Thyroid gland (tissue), 4 donors: ENCODE measurements around the gene ABCC2. TPM values are rescaled to one million over a fixed set of nuclear protein-coding genes. Genes with fewer than 3 reads are reported as not detected.

ENCODE experiments used
- DNase-seq, 2 donors: peaks; one replicate each; pipeline ENCODE4 v3.0.0-alpha.2; 2019
- H3K27ac ChIP-seq, 3 donors: fragments of 200-600 bp; sonication (generic); 1 replicate in 2 of 3; 2 replicates in 1 of 3; pipeline ENCODE4 v1.5.1; 2016 to 2019; ENCODE audit warnings: mild to moderate bottlenecking in 1 of 3, moderate library complexity in 1 of 3
- H3K27me3 ChIP-seq: fragments of 200-600 bp; sonication (generic); one replicate; pipeline ENCODE4 v1.5.1; 2019
- H3K36me3 ChIP-seq, 2 donors: fragments of 200-600 bp; sonication (generic); one replicate each; pipeline ENCODE4 v1.5.1; 2016 to 2019
- H3K4me1 ChIP-seq, 2 donors: fragments of 200-600 bp; sonication (generic); one replicate each; pipeline ENCODE4 v1.5.1; 2017 to 2019
- H3K4me3 ChIP-seq, 3 donors: fragments of 200-600 bp; sonication (generic); replicated peaks in 1 of 3; 1 replicate in 2 of 3; 2 replicates in 1 of 3; pipeline ENCODE4 v1.5.1; 2016; ENCODE audit warnings: mild to moderate bottlenecking in 1 of 3
- H3K9me3 ChIP-seq: fragments of 200-600 bp; sonication (generic); one replicate; pipeline ENCODE4 v1.5.1; 2017
- POLR2A ChIP-seq, 2 donors: fragments of 450-650 bp; IDR thresholded peaks; one replicate each; pipeline ENCODE4 v1.6.1; 2017; ENCODE audit warnings: antibody characterized with exemption in 2 of 2, mild to moderate bottlenecking in 2 of 2, moderate library complexity in 1 of 2
- WGBS, 2 donors: methylation state at CpG; one replicate each; pipeline ENCODE4 v1.1.5; 2017; 5-methylcytosine and 5-hydroxymethylcytosine counted together
- intact Hi-C: fragments of 100-400 bp; cut with DNase I; formaldehyde crosslinking; loops from one replicate; pipeline ENCODE4 v1.15.1; 2023
- total RNA-seq, 4 donors: library from RNA; depleted of rRNA; stranded (reverse); fragments of >200 nt; gene quantifications; one replicate each; pipeline ENCODE4 v1.2.3, GENCODE V29; 2016
- TF ChIP-seq, protein P1 (sequence below), 6 experiments: fragments of 200-600 bp in 3 of 6; fragments of 450-650 bp in 3 of 6; sonication (generic) in 3 of 6; IDR thresholded peaks; one replicate each; pipeline ENCODE4 v1.5.1; 2016 to 2019; ENCODE audit warnings: antibody characterized with exemption in 6 of 6, mild to moderate bottlenecking in 2 of 6, inconsistent platforms in 1 of 6, moderate library complexity in 1 of 6

Gene ABCC2
- total RNA-seq, 4 donors from 2014 or later = 0.67 to 5.1 (median 1.1) TPM

DNA sequence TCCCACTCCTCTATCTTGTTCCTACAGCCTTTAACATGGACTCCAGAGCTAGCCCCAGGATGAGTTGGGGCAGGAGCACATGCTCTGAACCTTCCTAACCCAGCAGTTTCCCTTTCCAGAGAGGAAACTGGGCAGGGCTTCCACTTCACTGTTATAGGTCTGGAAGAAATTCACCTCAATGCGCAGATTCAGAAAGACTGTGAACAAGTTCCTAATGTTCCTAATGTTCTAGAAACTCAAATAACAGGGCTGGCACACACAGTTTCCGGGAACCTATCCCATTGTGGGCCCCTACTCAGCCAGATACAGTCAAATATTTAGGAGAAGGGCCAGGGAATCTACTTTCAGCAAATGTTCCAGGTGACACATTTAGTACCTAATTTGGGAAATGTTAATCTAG, 29.7 kb downstream of the ABCC2 start:
- intact Hi-C loops = no loop called here
- Histone ChIP-seq H3K27me3 (no peaks in the 10 kb centered on the region), H3K27ac (no peak overlapping the region), H3K9me3 (no peaks in the 10 kb centered on the region), H3K36me3 (no peaks in the 10 kb centered on the region), H3K4me1 (no peaks in the 10 kb centered on the region), H3K4me3 (no peak overlapping the region)
- WGBS, 2 donors = 76 to 84% methylated on average over 2 of the region's 2 CpGs
- no peak for DNase-seq
- no peak for TF ChIP-seq POLR2A (IDR thresholded peaks at IDR 0.05)
- TF ChIP-seq, protein P1, sequence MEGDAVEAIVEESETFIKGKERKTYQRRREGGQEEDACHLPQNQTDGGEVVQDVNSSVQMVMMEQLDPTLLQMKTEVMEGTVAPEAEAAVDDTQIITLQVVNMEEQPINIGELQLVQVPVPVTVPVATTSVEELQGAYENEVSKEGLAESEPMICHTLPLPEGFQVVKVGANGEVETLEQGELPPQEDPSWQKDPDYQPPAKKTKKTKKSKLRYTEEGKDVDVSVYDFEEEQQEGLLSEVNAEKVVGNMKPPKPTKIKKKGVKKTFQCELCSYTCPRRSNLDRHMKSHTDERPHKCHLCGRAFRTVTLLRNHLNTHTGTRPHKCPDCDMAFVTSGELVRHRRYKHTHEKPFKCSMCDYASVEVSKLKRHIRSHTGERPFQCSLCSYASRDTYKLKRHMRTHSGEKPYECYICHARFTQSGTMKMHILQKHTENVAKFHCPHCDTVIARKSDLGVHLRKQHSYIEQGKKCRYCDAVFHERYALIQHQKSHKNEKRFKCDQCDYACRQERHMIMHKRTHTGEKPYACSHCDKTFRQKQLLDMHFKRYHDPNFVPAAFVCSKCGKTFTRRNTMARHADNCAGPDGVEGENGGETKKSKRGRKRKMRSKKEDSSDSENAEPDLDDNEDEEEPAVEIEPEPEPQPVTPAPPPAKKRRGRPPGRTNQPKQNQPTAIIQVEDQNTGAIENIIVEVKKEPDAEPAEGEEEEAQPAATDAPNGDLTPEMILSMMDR (IDR thresholded peaks at IDR 0.05) = no peak

DNA sequence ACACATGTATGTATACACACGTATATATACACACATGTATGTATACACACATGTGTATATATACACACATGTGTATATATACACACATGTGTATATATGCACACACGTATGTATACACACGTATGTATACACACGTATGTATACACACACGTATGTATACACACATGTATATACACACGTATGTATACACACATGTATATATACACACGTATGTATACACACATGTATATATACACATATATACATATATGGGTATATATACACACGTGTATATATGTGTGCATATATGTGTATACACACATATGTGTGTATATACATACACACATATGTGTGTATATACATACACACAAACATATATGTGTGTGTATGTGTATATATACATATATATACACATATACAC, 31.7 kb downstream of the ABCC2 start:
- no peaks in the 10 kb centered on the region for H3K9me3 ChIP-seq
- no peaks in the 10 kb centered on the region for H3K4me1 ChIP-seq
- no peaks in the 10 kb centered on the region for H3K27me3 ChIP-seq
- H3K4me3 ChIP-seq = no peak overlapping the region
- H3K27ac ChIP-seq = no peak overlapping the region
- TF ChIP-seq, protein P1 (IDR thresholded peaks at IDR 0.05) = no peak
- no peak for TF ChIP-seq POLR2A (IDR thresholded peaks at IDR 0.05)
- intact Hi-C loops = no loop called here
- no peaks in the 10 kb centered on the region for H3K36me3 ChIP-seq
- 86 to 87% methylated on average over 8 of the region's 8 CpGs for WGBS, 2 donors
- no peak for DNase-seq

DNA sequence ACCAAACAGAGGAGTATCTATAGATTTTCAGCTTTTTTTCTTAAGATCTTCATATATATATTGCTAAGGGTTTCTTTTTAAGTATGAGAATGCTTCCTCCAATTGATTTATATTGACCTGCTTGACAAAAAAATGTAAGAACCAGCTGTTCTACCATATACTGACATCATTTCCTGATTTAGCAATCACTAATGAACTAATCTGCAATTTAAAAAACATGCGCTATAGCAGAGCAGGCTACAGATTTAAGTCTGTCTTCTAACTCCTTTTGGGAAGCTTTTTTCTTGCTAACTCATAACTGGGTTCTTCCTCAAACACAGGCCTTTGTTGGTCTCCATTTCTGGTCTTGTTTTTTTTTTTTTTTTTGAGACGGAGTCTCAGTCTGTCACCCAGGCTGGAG, 33.2 kb downstream of the ABCC2 start:
- Histone ChIP-seq H3K4me1 (no peaks in the 10 kb centered on the region), H3K27ac (no peak overlapping the region), H3K36me3 (no peaks in the 10 kb centered on the region), H3K27me3 (no peaks in the 10 kb centered on the region), H3K4me3 (no peak overlapping the region), H3K9me3 (no peaks in the 10 kb centered on the region)
- no peak for DNase-seq
- TF ChIP-seq, protein P1 (IDR thresholded peaks at IDR 0.05) = no peak
- no peak for TF ChIP-seq POLR2A (IDR thresholded peaks at IDR 0.05)
- intact Hi-C loops = no loop called here
- 89 to 93% methylated on average over 2 of the region's 2 CpGs for WGBS, 2 donors

DNA sequence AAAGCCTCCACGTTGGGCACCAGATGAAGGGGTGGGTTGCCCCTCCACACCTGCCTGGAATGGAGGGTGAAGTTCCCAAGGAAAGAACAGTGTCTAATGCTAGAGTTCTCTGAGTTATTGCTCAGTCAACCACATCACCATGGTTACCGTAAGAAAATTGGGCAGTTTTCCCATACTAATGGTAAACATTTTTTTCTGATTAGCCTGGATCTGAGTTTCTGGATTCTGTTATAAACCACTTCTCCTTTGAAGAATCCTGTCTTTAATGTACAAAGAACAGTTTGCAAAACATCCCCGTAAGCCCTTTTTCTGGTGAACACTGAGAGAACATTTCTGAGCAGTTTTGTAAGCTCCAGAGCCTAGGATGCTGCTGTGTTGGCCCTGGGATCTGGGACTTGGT, 45.5 kb downstream of the ABCC2 start:
- no peaks in the 10 kb centered on the region for H3K9me3 ChIP-seq
- H3K27ac ChIP-seq = no peak overlapping the region
- no peak for TF ChIP-seq POLR2A (IDR thresholded peaks at IDR 0.05)
- TF ChIP-seq, protein P1 (IDR thresholded peaks at IDR 0.05) = no peak
- intact Hi-C loops = no loop called here
- no peak overlapping the region for H3K4me3 ChIP-seq
- 81 to 85% methylated on average over 2 to 3 of the region's 3 CpGs for WGBS, 2 donors
- no peak for DNase-seq
- no peaks in the 10 kb centered on the region for H3K4me1 ChIP-seq
- no peaks in the 10 kb centered on the region for H3K27me3 ChIP-seq
- no peaks in the 10 kb centered on the region for H3K36me3 ChIP-seq

DNA sequence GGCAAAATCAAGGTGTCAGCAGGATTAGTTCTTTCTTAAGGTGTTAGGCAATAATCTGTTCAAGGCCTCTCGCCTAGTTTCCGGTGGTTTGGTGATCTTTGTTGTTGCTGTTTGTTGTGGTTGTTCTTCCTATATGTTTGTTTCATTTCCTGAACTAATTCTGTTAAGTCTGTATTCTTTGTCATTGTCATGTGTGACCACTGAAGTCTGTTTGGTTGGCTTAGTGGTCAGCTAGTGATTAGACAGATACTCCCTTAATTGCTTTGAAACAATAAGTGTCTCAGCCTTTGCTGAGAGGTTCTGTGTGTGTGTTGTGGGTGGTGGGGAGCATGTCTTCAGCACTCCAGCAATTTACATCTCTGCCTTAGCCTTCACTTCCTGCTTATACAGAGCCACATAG, 46.0 kb downstream of the ABCC2 start:
- no peaks in the 10 kb centered on the region for H3K27me3 ChIP-seq
- H3K4me3 ChIP-seq = no peak overlapping the region
- H3K36me3 ChIP-seq = no peaks in the 10 kb centered on the region
- TF ChIP-seq POLR2A (IDR thresholded peaks at IDR 0.05) = no peak
- TF ChIP-seq, protein P1 (IDR thresholded peaks at IDR 0.05) = no peak
- 81 to 87% methylated on average over 2 of the region's 2 CpGs for WGBS, 2 donors
- DNase-seq = no peak
- no peaks in the 10 kb centered on the region for H3K4me1 ChIP-seq
- no peak overlapping the region for H3K27ac ChIP-seq
- intact Hi-C loops = no loop called here
- no peaks in the 10 kb centered on the region for H3K9me3 ChIP-seq
